H1 (cell line): ENCODE results near the gene EPB41L4B. TPM values are rescaled to one million over a fixed set of nuclear protein-coding genes. Genes with fewer than 3 reads are reported as not detected.

Experiments
- CTCF ChIA-PET: fragments of 300-600 bp; sonication (Branson Sonifier 250); formaldehyde crosslinking; loops from one replicate; lab custom pipeline; 2021; ENCODE audit not compliant: partially characterized antibody; lab: Charles Lee
- POLR2A ChIA-PET: fragments of 300-600 bp; sonication (Branson Sonifier 250); formaldehyde crosslinking; loops from one replicate; lab custom pipeline; 2021; ENCODE audit warnings: inconsistent platforms; ENCODE audit not compliant: partially characterized antibody; lab: Charles Lee
- DNase-seq, 2 experiments: peaks; one replicate each; pipeline versions ENCODE4 v3.0.0 to v3.0.0-alpha.2; 2010 to 2022; ENCODE audit warnings: low spot score in 2 of 2, low read depth in 1 of 2, mixed read lengths in 1 of 2
- FAIRE-seq: peaks from 2 replicates; lab custom pipeline; 2011; peaks lifted over from hg19 to GRCh38; lab: Jason Lieb, UNC
- H2AFZ ChIP-seq: 2 replicates; pipeline ENCODE4 v1.8.1; 2012; ENCODE audit warnings: low read length, inconsistent platforms
- H2AK5ac ChIP-seq: 2 replicates; pipeline ENCODE4 v1.6.1; 2013; ENCODE audit warnings: low read depth, low read length
- H2BK120ac ChIP-seq: replicated peaks from 2 replicates; pipeline ENCODE3; 2013; ENCODE audit warnings: low read depth, low read length, inconsistent platforms
- H2BK12ac ChIP-seq: 2 replicates; pipeline ENCODE4 v1.6.1; 2013; ENCODE audit warnings: low read depth, low read length
- H2BK15ac ChIP-seq: 2 replicates; pipeline ENCODE4 v1.6.1; 2013; ENCODE audit warnings: low read length
- H2BK20ac ChIP-seq: 2 replicates; pipeline ENCODE4 v1.6.1; 2013; ENCODE audit warnings: low read length
- H2BK5ac ChIP-seq: 2 replicates; pipeline ENCODE4 v1.6.1; 2013; ENCODE audit warnings: low read depth, low read length
- H3K14ac ChIP-seq: 2 replicates; pipeline ENCODE4 v1.6.1; 2013; ENCODE audit warnings: inconsistent platforms; ENCODE audit not compliant: insufficient read length
- H3K18ac ChIP-seq: 2 replicates; pipeline ENCODE4 v1.6.1; 2013; ENCODE audit warnings: low read length; ENCODE audit errors: extremely low read depth
- H3K23ac ChIP-seq: 2 replicates; pipeline ENCODE4 v1.6.1; 2013; ENCODE audit warnings: inconsistent platforms; ENCODE audit not compliant: insufficient read length
- H3K23me2 ChIP-seq: 2 replicates; pipeline ENCODE4 v1.6.1; 2013; ENCODE audit warnings: low read depth, low read length
- H3K27ac ChIP-seq: 2 replicates; pipeline ENCODE4 v1.6.1; 2011; ENCODE audit warnings: low read depth, low read length, inconsistent platforms
- H3K27me3 ChIP-seq, 4 experiments: replicated peaks in 1 of 4; 1 replicate in 1 of 4; 2 replicates in 3 of 4; pipeline versions ENCODE4 v1.6.1 to v1.8.1; 2011 to 2013; ENCODE audit warnings: low read length in 3 of 4, mild to moderate bottlenecking in 3 of 4, inconsistent platforms in 2 of 4, mixed read lengths in 2 of 4, moderate library complexity in 1 of 4; ENCODE audit not compliant: control insufficient read depth in 3 of 4, insufficient read depth in 3 of 4; ENCODE audit errors: extremely low read depth in 1 of 4
- H3K36me3 ChIP-seq, 4 experiments: 2 replicates each; pipeline versions ENCODE4 v1.6.1 to v1.8.1; 2011 to 2013; ENCODE audit warnings: mild to moderate bottlenecking in 4 of 4, low read length in 3 of 4, moderate library complexity in 2 of 4, control low read depth in 1 of 4, inconsistent platforms in 1 of 4; ENCODE audit not compliant: insufficient read depth in 4 of 4, control insufficient read depth in 2 of 4
- H3K4ac ChIP-seq: replicated peaks from 2 replicates; pipeline ENCODE3; 2013; ENCODE audit warnings: low read length, low read depth, mixed read lengths, inconsistent platforms; ENCODE audit not compliant: insufficient read length
- H3K4me1 ChIP-seq, 4 experiments: replicated peaks in 1 of 4; 1 replicate in 1 of 4; 2 replicates in 3 of 4; pipeline versions ENCODE4 v1.6.1 to v1.8.1; 2011 to 2013; ENCODE audit warnings: low read length in 3 of 4, inconsistent platforms in 2 of 4, mixed read lengths in 1 of 4; ENCODE audit not compliant: insufficient read depth in 4 of 4, control insufficient read depth in 3 of 4
- H3K4me2 ChIP-seq, 2 experiments: 2 replicates each; pipeline versions ENCODE4 v1.6.1 to v1.8.1; 2011 to 2013; ENCODE audit warnings: low read depth in 2 of 2, low read length in 2 of 2, control low read depth in 1 of 2, inconsistent platforms in 1 of 2, mild to moderate bottlenecking in 1 of 2; ENCODE audit not compliant: insufficient read depth in 1 of 2
- H3K4me3 ChIP-seq, 4 experiments: fragments of 200-600, 300-600 bp in 1 of 4; sonication (generic), shearing (Covaris generic), sonication (Bioruptor Twin) in 1 of 4; 2 replicates each; pipeline versions ENCODE4 v1.5.1 to v1.8.1; 2011 to 2016; ENCODE audit warnings: low read length in 4 of 4, low read depth in 3 of 4, control low read depth in 2 of 4, inconsistent platforms in 2 of 4, mild to moderate bottlenecking in 2 of 4, mixed read lengths in 1 of 4, moderate library complexity in 1 of 4; ENCODE audit not compliant: insufficient read depth in 2 of 4; ENCODE audit errors: extremely low read depth in 1 of 4
- H3K56ac ChIP-seq: replicated peaks from 2 replicates; pipeline ENCODE3; 2013; ENCODE audit warnings: low read depth, mild to moderate bottlenecking, mixed read lengths, low read length, inconsistent platforms; ENCODE audit not compliant: insufficient read length
- H3K79me1 ChIP-seq: 2 replicates; pipeline ENCODE4 v1.6.1; 2013; ENCODE audit warnings: low read depth, low read length, control low read depth
- H3K79me2 ChIP-seq, 2 experiments: 2 replicates each; pipeline versions ENCODE4 v1.6.1 to v1.8.1; 2012 to 2013; ENCODE audit warnings: low read length in 2 of 2, mild to moderate bottlenecking in 2 of 2, inconsistent platforms in 1 of 2; ENCODE audit not compliant: insufficient read depth in 2 of 2, control insufficient read depth in 1 of 2
- H3K9ac ChIP-seq, 4 experiments: replicated peaks in 1 of 4; 1 replicate in 1 of 4; 2 replicates in 3 of 4; pipeline versions ENCODE4 v1.6.1 to v1.8.1; 2011 to 2013; ENCODE audit warnings: low read depth in 3 of 4, low read length in 3 of 4, control low read depth in 2 of 4, mild to moderate bottlenecking in 2 of 4, moderate library complexity in 2 of 4, inconsistent platforms in 1 of 4; ENCODE audit errors: extremely low read depth in 1 of 4
- H3K9me3 ChIP-seq, 2 experiments: 2 replicates each; pipeline versions ENCODE4 v1.6.1 to v1.8.1; 2012 to 2013; ENCODE audit warnings: mild to moderate bottlenecking in 2 of 2, moderate library complexity in 2 of 2, control low read depth in 1 of 2, inconsistent platforms in 1 of 2, low read depth in 1 of 2, low read length in 1 of 2, mixed read lengths in 1 of 2; ENCODE audit not compliant: insufficient read depth in 2 of 2
- H4K20me1 ChIP-seq, 2 experiments: replicated peaks in 1 of 2; 2 replicates each; pipeline versions ENCODE3 to v1.8.1; 2011 to 2013; ENCODE audit warnings: inconsistent platforms in 2 of 2, low read length in 2 of 2, mild to moderate bottlenecking in 1 of 2; ENCODE audit not compliant: insufficient read depth in 2 of 2, control insufficient read depth in 1 of 2
- H4K5ac ChIP-seq: 2 replicates; pipeline ENCODE4 v1.6.1; 2013; ENCODE audit warnings: low read length, low read depth, mixed read lengths, inconsistent platforms; ENCODE audit not compliant: insufficient read length
- H4K8ac ChIP-seq: 2 replicates; pipeline ENCODE4 v1.8.0; 2013; ENCODE audit warnings: mild to moderate bottlenecking, moderate library complexity, low read length, inconsistent platforms; ENCODE audit not compliant: insufficient read depth; ENCODE audit errors: extremely low read depth
- H4K91ac ChIP-seq: replicated peaks from 2 replicates; pipeline ENCODE3; 2013; ENCODE audit warnings: low read length, mixed read lengths, inconsistent platforms; ENCODE audit not compliant: insufficient read length
- CBX5 ChIP-seq: fragments of 300-800, 300-1000 bp; sonication (generic); IDR thresholded peaks from 2 replicates; pipeline ENCODE4 v1.7.1; 2016; ENCODE audit warnings: antibody characterized with exemption, low read length, low read depth
- CHD2 ChIP-seq: IDR thresholded peaks from 2 replicates; pipeline ENCODE4 v1.6.1; 2012; ENCODE audit warnings: low read length, improper control_type of control experiment
- EP300 ChIP-seq, 2 experiments: IDR thresholded peaks; 1 replicate in 1 of 2; 2 replicates in 1 of 2; pipeline ENCODE4 v1.6.1; 2011 to 2012; ENCODE audit warnings: low read depth in 2 of 2, low read length in 2 of 2, mild to moderate bottlenecking in 2 of 2, borderline replicate concordance in 1 of 2, inconsistent platforms in 1 of 2, moderate library complexity in 1 of 2
- HDAC2 ChIP-seq, 2 experiments: fragments of 300-600 bp in 1 of 2; sonication (generic) in 1 of 2; IDR thresholded peaks; 2 replicates each; pipeline ENCODE4 v1.6.1; 2011 to 2012; ENCODE audit warnings: low read depth in 2 of 2, low read length in 2 of 2, mild to moderate bottlenecking in 2 of 2, moderate library complexity in 2 of 2, borderline replicate concordance in 1 of 2, inconsistent platforms in 1 of 2
- JUN ChIP-seq: IDR thresholded peaks from 2 replicates; pipeline ENCODE4 v1.6.1; 2011; ENCODE audit warnings: low read depth, mild to moderate bottlenecking, improper control_type of control experiment, low read length
- NRF1 ChIP-seq: IDR thresholded peaks from 2 replicates; pipeline ENCODE4 v1.6.1; 2011; ENCODE audit warnings: mild to moderate bottlenecking, low read depth, low read length, improper control_type of control experiment
- TBP ChIP-seq: IDR thresholded peaks from 2 replicates; pipeline ENCODE4 v1.6.1; 2011; ENCODE audit warnings: low read depth, low read length, improper control_type of control experiment
- WGBS, 2 experiments: shearing (Covaris generic) in 1 of 2; methylation state at CpG; one replicate each; pipeline versions ENCODE4 v1.1.6 to v1.1.7; 2013 to 2015; ENCODE audit warnings: low lambda C conversion rate in 2 of 2, mixed read lengths in 2 of 2, inconsistent platforms in 1 of 2, low coverage in 1 of 2, missing lambda C conversion rate in 1 of 2; ENCODE audit not compliant: insufficient replicate concordance in 2 of 2, insufficient coverage in 1 of 2, insufficient read length in 1 of 2; ENCODE audit errors: extremely low coverage in 1 of 2, missing lambda C conversion rate in 1 of 2; 5-methylcytosine and 5-hydroxymethylcytosine counted together
- long read RNA-seq, 2 experiments: library from RNA in 1 of 2; library from capped mRNA in 1 of 2; stranded (forward); transcript quantifications; one replicate each; pipeline ENCODE4 v2.0.0, GENCODE V29; 2021; ENCODE audit warnings: inconsistent platforms in 1 of 2
- polyA minus RNA-seq, 3 experiments: library from RNA; depleted of rRNA, polyadenylated mRNA; stranded (reverse); fragments of >200 nt; gene quantifications; 1 replicate in 2 of 3; 2 replicates in 1 of 3; pipeline ENCODE4 v1.2.3, GENCODE V29; 2011
- polyA plus RNA-seq, 7 experiments: library from polyadenylated mRNA; depleted of rRNA in 3 of 7; stranded (reverse) in 5 of 7; unstranded in 2 of 7; fragments of >200 nt in 5 of 7; fragments of 200-250 nt in 2 of 7; gene quantifications; 1 replicate in 5 of 7; 2 replicates in 1 of 7; 4 replicates in 1 of 7; pipeline versions ENCODE4 v1.2.1 to v1.2.3, GENCODE V29; 2011 to 2013; ENCODE audit warnings: missing spikeins in 2 of 7, mixed read lengths in 2 of 7
- total RNA-seq: library from RNA; stranded (reverse); fragmentation: NEBNext Ultra II Directional; extraction: Animal tissue kit (Norgen Biotek cat#: 25700); gene quantifications from 2 replicates; pipeline ENCODE4 v1.2.1, GENCODE V29; 2021

The EPB41L4B gene
- total RNA-seq (23.7 and 25.0 TPM in 2 replicates), polyA plus RNA-seq (2011; rRNA removed) (7.7 and 11.9 TPM in 2 replicates), polyA minus RNA-seq (2011; rRNA and poly(A)+ RNA removed) (21.2 and 23.6 TPM in 2 replicates)
- polyA plus RNA-seq (2011; cell fraction: cytosol; rRNA removed): 15.5 TPM
- 10.2 TPM for polyA plus RNA-seq (2011; cell fraction: nucleus; rRNA removed)
- polyA plus RNA-seq (2012, experiment 1 of 2): 12.9 to 21.5 TPM (median 14.9 TPM) in 4 replicates
- 3.3 TPM for polyA plus RNA-seq (2012, experiment 2 of 2)
- polyA plus RNA-seq (2013, experiment 1 of 2): 15.4 TPM
- polyA plus RNA-seq (2013, experiment 2 of 2): 15.1 TPM
- 14.4 TPM for polyA minus RNA-seq (2011; cell fraction: cytosol; rRNA and poly(A)+ RNA removed)
- polyA minus RNA-seq (2011; cell fraction: nucleus; rRNA and poly(A)+ RNA removed): 18.4 TPM
- long read RNA-seq, experiment 1, full-length matches to known transcripts: 13 of 41 reads
- long read RNA-seq, experiment 1, partial matches to known transcripts: 17 of 41 reads
- long read RNA-seq, experiment 1, other reads (novel, unspliced or antisense): 11 of 41 reads
- long read RNA-seq, experiment 2, partial matches to known transcripts: 2 of 9 reads
- long read RNA-seq, experiment 2, other reads (novel, unspliced or antisense): 7 of 9 reads

- CTCF ChIA-PET: interaction anchor here (0.7 to 1.8 kb wide), 16 partner anchors 8 to 251 kb away, joined by 3 to 10 read pairs (median 4); no protein-coding TSS in a partner anchor
- Histone ChIP-seq H2BK120ac (no peak within 1 kb of the TSS), H3K4me2 (peak within 1 kb of the TSS; percentile 73 to 80), H3K27me3 (peaks cover 0 to 8% (median 0%) of the 10 kb centered on the region in 4 experiments; a peak in 2 of 7 replicates), H3K4ac (no peak within 1 kb of the TSS), H3K23me2 (peaks cover 6% of the 10 kb centered on the region), H2BK5ac (0 out of 2 replicates have a peak within 1 kb of the TSS, but pooled peaks have one; percentile 8), H3K9ac (peak within 1 kb of the TSS in 3 of 4 experiments; percentile 48 to 89 (median 58); a peak in 5 of 7 replicates), H3K23ac (no peak within 1 kb of the TSS), H3K14ac (no peak within 1 kb of the TSS), H3K79me1 (peaks cover 11% of the 10 kb centered on the region), H3K79me2 (peaks cover 9 to 26% of the 10 kb centered on the region in 2 experiments), H4K91ac (peak within 1 kb of the TSS; percentile 64), H4K5ac (no peak within 1 kb of the TSS), H3K27ac (no peak within 1 kb of the TSS), H3K4me3 (peak within 1 kb of the TSS; percentile 78 to 87 (median 81)), H2AK5ac (no peak within 1 kb of the TSS), H3K56ac (no peak within 1 kb of the TSS), H4K20me1 (no peaks in the 10 kb centered on the region), H2AFZ (peak within 1 kb of the TSS; percentile 89; the same call in 1 of the 2 replicates), H4K8ac (peak within 1 kb of the TSS; percentile 82; the same call in 1 of the 2 replicates), H2BK20ac (0 out of 2 replicates have a peak within 1 kb of the TSS, but pooled peaks have one; percentile 2), H3K9me3 (no peaks in the 10 kb centered on the region), H2BK15ac (peak within 1 kb of the TSS; percentile 92; the same call in 1 of the 2 replicates), H3K18ac (peak within 1 kb of the TSS; percentile 84; the same call in 1 of the 2 replicates), H3K4me1 (peaks cover 13 to 19% (median 14%) of the 10 kb centered on the region in 4 experiments), H3K36me3 (no peaks in the 10 kb centered on the region), H2BK12ac (peak within 1 kb of the TSS; percentile 64; the same call in 1 of the 2 replicates)
- FAIRE-seq (peak; percentile 87), DNase-seq (peak; percentile 89 to 97)
- WGBS, 2 experiments: 10% methylated on average over 25 of the region's 72 CpGs; no CpG with 5 or more reads in 1 of the 2 experiments
- POLR2A ChIA-PET: interaction anchor here (1.4 kb wide), 1 partner anchor 8 kb away, joined by 3 read pairs; no protein-coding TSS in a partner anchor
- TF ChIP-seq HDAC2 (IDR thresholded peaks at IDR 0.05; ENCODE audit: borderline replicate concordance in 1 of 2, low read depth in 2 of 2, low read length in 2 of 2): no peak
- peak; percentile 60; the same call in 1 of the 2 replicates for TF ChIP-seq TBP
- TF ChIP-seq CHD2: 0 out of 2 replicates have a peak, but pooled peaks have one; percentile 33
- no peak for TF ChIP-seq NRF1
- no peak for TF ChIP-seq CBX5
- TF ChIP-seq EP300 (IDR thresholded peaks at IDR 0.05; ENCODE audit: borderline replicate concordance in 1 of 2, low read depth in 2 of 2, low read length in 2 of 2): peak in 1 of 2 experiments; percentile 90; a peak in 2 of 3 replicates
- TF ChIP-seq JUN: no peak
Measured at GRCh38 chr9:109320742-109321448, at the start of gene EPB41L4B. Gene EPB41L4B (minus strand): TSS chr9:109321059. CDS start chr9:109320446, 613 bp downstream.
